Tongue (tissue), 2 donors: ENCODE data around the gene PRDM10. TPM values are rescaled to one million over a fixed set of nuclear protein-coding genes. Genes with fewer than 3 reads are reported as not detected.
A peak's percentile ranks its signal among the peaks of the same experiment; 100 is the strongest.
"Not testable (repeated sequence)": the region's sequence is repeated elsewhere in the genome, so short reads cannot be mapped to it uniquely, and the experiment has no call there.

Source experiments
- DNase-seq: peaks from one replicate; pipeline ENCODE4 v3.0.0-alpha.2; 2015
- total RNA-seq: library from RNA; depleted of rRNA; stranded (reverse); fragments of >200 nt; gene quantifications from one replicate; pipeline ENCODE4 v1.2.3, GENCODE V29; 2014

The PRDM10 gene
- total RNA-seq, 1 donor from 2014 or later = 7.5 TPM

DNA sequence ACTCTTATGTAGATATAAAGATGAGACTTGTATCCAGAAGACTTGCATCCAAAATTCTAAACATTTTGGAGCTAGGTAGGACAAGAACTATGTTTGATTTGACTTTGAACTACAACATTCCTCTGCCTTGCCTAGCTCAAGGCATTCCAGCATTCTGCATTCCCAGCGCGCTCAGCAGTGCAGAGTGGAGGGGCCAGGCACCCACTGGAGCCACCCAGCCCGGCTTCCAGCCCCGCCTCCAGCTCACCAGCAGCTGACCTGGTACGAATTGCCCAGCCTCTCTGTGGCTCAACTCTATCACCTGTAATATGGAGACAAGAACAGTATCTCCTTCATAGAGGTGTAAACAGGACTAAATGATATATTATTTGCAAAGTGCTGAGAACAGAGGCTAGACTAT is 28.8 kb downstream of the PRDM10 start:
- no peak for DNase-seq

- DNase-seq = no peak
Observed at GRCh38 chr11:129973068-129973467, 29.6 kb downstream of the PRDM10 start.

DNA sequence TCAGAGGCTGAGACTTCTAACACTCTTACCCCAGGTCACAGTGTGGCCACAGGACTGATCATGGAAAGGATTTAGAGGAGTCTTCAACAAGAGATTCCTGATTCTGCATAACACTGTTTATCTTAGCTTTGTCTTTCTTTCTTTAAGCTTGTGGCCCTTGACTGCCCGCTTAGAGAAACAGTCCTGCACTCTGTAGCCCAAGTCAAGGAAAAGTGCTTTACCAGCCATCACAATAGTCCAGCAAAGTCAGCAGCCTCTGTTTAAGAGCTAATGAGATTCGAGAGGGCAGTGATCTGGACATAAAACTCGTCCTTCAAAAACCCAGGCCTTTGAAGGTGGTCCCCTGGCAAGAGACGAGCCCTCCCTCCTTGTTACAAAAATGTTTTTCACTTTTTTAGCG is 30.0 kb downstream of the PRDM10 start:
- DNase-seq = no peak

GRCh38 chr11:129971856-129972255 is 30.8 kb downstream of the PRDM10 start:
- not testable (repeated sequence) for DNase-seq

GRCh38 chr11:129969920-129970319 is 32.7 kb downstream of the PRDM10 start:
- DNase-seq = no peak

GRCh38 chr11:129968591-129969419 is 33.8 kb downstream of the PRDM10 start:
- DNase-seq = no peak

DNA sequence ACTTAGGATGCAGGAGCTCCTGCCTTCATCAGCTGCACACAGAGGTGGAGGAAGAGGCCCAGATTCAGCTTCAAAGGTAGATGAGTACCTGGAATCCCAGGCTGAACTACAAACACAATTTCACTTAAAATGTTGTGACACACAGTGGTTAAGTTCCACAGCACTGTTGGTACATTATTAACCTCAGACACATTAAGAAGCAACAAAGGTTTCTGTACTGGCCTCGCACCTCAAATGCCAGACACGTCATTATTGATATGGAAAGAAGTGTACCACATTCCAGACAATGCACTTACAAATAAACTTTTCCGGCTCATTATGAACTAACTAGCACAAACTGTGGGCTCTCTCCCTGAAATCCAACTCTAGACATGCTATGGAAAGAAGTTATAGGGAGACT is 34.6 kb downstream of the PRDM10 start:
- no peak for DNase-seq

DNA sequence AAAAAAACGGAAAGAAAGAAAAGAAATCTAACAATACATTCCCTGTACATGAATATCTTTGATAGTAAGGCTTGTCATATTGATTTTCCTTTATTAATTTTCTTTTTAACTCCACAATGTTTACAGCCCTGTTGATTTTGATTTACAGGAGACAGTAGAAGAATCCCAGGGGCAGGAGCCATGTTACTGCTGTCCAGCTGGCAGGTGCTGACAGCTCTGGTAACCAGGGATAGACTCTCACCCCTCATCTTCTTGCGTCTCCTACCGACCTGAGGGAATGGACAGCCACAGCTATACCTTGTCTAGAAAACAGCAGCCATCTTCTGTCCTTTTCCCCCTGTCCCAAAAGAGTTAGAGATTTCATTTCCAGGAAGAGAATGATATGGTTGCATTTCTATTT is 37.4 kb downstream of the PRDM10 start:
- no peak for DNase-seq

GRCh38 chr11:129960216-129961214 is 42.1 kb downstream of the PRDM10 start:
- no peak for DNase-seq

DNA sequence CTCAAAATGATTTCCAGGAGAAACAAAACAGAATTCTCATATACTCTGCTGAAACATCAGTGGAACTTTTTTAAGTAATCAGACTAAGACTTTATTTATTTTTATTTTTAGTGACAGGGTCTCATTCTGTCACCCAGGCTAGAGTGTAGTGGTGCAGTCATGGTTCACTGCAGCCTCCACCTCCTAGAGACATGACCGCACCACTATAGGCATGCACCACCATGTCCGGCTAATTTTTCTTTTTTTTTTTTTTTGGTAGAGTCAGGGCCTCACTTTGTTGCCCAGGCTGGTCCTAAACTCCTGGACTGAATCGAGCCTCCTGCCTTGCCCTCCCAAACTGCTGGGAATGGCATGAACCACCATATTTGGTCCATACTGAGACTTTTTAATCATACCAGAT is 42.9 kb downstream of the PRDM10 start:
- no peak for DNase-seq

- no peak for DNase-seq
Observed at GRCh38 chr11:129955282-129955681, 47.4 kb downstream of the PRDM10 start.

- not testable (repeated sequence) for DNase-seq
Observed at GRCh38 chr11:129954703-129955102, 47.9 kb downstream of the PRDM10 start.

DNA sequence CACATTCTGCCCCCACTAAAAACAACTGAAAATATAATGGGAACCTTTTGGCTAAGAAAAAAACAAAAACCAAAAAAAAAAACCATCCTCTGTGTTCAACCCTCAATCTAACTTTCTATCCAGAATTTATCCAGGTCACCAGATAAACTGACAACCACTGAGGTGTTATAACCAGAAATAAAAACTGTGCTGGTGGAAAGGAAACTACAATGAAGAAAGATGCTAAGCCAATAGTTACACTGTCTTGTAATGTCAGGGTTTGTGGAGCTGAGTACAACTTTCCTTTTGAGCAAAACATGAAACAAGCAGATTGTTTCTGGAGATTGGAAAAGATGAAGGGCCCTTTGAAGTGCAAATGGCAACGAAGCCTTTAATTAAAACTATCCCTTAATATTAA is 50.8 kb downstream of the PRDM10 start:
- DNase-seq = no peak

GRCh38 chr11:129951201-129951865 is 51.3 kb downstream of the PRDM10 start:
- DNase-seq = peak; percentile 26

GRCh38 chr11:129950101-129951091 is 52.2 kb downstream of the PRDM10 start:
- DNase-seq = peak; percentile 70

DNA sequence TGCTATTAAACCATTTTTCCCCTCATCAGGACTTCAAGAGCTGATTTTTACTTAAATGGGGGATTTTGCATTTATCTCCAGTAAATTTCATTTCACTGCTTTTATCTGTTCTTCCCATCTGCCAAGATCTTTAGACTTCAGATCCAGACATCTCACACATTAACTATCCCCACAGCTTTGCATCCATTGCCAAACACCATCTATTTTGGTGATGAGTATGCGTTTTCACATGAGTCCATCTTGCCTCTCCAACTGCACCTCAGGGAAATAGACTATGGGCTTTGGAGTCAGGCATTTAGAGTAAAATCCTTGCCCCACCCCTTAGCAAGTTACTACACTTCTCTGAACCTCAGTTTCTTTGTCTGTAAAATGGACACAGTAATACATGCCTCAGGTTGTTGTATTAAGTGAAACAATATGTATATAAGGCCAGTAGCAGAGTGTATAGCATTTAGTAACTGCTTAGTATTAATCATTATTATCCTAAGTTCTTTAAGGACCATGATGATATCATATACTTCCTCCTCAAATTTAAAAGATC is 53.6 kb downstream of the PRDM10 start:
- DNase-seq = no peak

- no peak for DNase-seq
Observed at GRCh38 chr11:129947474-129947873, 55.2 kb downstream of the PRDM10 start.

DNA sequence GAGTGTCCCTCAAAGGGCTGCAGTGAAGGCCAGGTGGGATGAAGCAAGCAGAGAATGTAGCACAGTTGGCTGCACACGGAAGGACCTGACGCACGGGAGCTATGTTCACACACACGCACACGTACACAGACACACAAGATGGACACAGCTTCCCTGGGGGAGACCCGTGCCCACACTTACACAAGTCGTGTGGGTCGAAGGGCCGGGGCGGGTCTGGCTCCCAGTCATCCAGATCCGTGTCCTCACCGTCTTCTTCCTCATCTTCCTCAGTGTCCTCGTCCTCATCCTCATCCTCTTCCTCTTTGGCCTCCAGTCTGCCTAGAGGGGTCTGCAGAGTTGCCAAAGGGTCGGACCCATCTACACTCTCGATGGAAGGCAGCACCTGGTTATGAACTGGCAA is 55.7 kb downstream of the PRDM10 start:
- no peak for DNase-seq

DNA sequence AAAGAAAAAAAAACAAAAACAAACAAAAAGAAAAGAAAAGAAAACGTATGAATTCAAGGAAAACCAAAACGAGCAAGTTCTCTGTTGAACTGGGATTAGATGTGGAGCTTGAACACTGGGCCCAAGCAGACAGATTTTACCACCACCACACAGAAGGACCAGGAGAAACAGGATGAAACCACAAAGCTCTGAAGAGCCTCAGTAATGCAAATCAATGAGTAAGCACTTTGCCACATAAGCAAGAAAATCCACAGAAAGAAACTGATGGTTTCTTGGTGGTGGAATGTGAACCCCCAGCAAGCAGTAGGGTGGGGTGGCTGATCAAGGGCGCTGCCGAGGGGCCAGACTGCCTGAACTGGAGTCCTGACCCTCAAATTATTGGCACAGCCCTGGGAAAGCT is 56.4 kb downstream of the PRDM10 start:
- no peak for DNase-seq

DNA sequence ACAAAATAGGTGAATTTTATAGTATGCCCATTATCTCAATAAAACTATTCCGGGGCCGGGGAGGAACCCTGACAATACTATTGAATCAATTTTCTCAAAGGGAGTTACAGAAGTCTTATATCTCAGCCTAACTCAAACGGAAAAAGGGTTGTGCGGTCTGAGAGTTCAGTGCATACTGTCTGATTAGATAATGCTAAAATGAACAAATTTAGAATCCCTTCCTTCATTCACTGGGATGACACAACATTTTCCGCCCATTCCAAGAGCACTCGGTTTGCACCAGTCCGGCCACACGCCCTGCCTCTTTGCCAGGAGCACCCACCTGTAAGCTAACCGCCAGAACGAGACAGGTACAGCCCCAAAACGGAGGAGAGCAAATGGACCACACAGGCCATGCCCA is 57.3 kb downstream of the PRDM10 start:
- no peak for DNase-seq

DNA sequence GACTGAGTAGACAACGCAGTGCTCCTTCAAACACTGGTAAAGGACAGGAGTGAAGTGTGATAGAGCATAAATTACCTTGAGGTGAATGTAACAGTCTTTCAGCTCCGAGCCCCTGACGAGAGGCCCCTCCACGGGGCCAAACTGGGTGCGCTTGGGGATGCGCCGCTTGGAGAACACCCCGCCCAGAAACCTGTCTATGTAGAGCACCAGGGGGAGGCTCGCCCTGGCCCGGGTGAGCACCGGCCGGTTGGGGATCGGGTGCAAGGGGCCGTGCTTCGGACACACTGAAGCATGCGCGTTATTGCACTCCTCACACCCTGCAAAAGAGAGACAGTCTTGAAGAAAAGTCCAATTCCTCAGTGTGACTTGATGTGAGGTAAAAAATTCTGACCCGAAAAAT is 57.9 kb downstream of the PRDM10 start:
- no peak for DNase-seq
